Thyroid gland (tissue), 4 donors: ENCODE data around the gene RASGRF2.

Source experiments
- POLR2A ChIP-seq, 2 donors: fragments of 450-650 bp; IDR thresholded peaks; one replicate each; pipeline ENCODE4 v1.6.1; 2017; ENCODE audit warnings: antibody characterized with exemption in 2 of 2, mild to moderate bottlenecking in 2 of 2, moderate library complexity in 1 of 2
- TF ChIP-seq, protein P1 (sequence below), 6 experiments: fragments of 200-600 bp in 3 of 6; fragments of 450-650 bp in 3 of 6; sonication (generic) in 3 of 6; IDR thresholded peaks; one replicate each; pipeline ENCODE4 v1.5.1; 2016 to 2019; ENCODE audit warnings: antibody characterized with exemption in 6 of 6, mild to moderate bottlenecking in 2 of 6, inconsistent platforms in 1 of 6, moderate library complexity in 1 of 6

- no peak for TF ChIP-seq POLR2A (IDR thresholded peaks at IDR 0.05)
- TF ChIP-seq, protein P1, sequence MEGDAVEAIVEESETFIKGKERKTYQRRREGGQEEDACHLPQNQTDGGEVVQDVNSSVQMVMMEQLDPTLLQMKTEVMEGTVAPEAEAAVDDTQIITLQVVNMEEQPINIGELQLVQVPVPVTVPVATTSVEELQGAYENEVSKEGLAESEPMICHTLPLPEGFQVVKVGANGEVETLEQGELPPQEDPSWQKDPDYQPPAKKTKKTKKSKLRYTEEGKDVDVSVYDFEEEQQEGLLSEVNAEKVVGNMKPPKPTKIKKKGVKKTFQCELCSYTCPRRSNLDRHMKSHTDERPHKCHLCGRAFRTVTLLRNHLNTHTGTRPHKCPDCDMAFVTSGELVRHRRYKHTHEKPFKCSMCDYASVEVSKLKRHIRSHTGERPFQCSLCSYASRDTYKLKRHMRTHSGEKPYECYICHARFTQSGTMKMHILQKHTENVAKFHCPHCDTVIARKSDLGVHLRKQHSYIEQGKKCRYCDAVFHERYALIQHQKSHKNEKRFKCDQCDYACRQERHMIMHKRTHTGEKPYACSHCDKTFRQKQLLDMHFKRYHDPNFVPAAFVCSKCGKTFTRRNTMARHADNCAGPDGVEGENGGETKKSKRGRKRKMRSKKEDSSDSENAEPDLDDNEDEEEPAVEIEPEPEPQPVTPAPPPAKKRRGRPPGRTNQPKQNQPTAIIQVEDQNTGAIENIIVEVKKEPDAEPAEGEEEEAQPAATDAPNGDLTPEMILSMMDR (IDR thresholded peaks at IDR 0.05): no peak
These were observed 62.0 kb downstream of the RASGRF2 start for GRCh38 chr5:81021951-81022687.
